ENCODE measurements around the gene DOCK10.

The DOCK10 gene

DNA sequence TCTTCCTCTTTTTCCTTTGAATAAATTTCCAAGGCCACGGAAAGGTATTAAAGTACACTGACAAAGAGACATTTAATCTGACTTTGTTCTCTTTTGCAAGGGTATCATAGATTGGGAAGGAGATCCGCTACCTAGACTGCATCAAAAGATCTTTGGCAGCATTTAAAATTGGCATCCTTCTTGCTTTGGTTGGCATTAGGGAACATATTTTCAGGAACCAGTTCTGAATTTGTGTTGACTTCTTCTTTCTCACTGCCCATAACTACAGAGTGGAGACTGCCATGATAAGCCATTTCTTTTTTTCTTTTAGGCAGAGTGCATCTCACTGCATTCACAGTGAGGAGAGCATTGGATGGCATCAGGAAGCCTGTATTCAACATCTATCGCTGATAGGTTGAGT, 83.4 kb downstream of the DOCK10 start:
- no peak overlapping the region for H3K4me3 ChIP-seq (ENCODE audit: low read depth, low read length)
- no peak for DNase-seq (ENCODE audit: low read depth)
- TF ChIP-seq, protein P1, sequence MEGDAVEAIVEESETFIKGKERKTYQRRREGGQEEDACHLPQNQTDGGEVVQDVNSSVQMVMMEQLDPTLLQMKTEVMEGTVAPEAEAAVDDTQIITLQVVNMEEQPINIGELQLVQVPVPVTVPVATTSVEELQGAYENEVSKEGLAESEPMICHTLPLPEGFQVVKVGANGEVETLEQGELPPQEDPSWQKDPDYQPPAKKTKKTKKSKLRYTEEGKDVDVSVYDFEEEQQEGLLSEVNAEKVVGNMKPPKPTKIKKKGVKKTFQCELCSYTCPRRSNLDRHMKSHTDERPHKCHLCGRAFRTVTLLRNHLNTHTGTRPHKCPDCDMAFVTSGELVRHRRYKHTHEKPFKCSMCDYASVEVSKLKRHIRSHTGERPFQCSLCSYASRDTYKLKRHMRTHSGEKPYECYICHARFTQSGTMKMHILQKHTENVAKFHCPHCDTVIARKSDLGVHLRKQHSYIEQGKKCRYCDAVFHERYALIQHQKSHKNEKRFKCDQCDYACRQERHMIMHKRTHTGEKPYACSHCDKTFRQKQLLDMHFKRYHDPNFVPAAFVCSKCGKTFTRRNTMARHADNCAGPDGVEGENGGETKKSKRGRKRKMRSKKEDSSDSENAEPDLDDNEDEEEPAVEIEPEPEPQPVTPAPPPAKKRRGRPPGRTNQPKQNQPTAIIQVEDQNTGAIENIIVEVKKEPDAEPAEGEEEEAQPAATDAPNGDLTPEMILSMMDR (IDR thresholded peaks at IDR 0.05; ENCODE audit: control insufficient read depth, extremely low read depth, insufficient read depth) = no peak

DNA sequence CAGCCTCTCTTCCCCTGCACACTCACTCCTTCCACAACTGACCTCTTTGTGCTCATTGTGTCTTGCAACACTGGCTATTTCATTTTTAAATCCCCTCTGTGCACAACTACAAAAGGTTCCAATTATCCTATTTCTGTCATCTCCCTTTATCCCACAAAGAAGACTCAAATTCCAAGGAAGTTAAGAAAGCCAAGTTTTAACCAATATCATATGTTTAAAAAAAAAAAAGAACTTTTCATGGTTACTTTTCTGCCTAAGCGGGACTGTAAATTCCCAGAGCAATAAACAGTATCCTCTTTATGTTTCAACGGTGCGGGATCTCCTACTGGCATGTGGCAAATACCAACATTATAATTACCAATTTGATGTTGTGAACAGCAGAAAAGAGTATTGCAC, 83.8 kb downstream of the DOCK10 start:
- no peak overlapping the region for H3K4me3 ChIP-seq (ENCODE audit: low read depth, low read length)
- no peak for DNase-seq (ENCODE audit: low read depth)
- TF ChIP-seq, protein P1 (IDR thresholded peaks at IDR 0.05; ENCODE audit: control insufficient read depth, extremely low read depth, insufficient read depth) = no peak

DNA sequence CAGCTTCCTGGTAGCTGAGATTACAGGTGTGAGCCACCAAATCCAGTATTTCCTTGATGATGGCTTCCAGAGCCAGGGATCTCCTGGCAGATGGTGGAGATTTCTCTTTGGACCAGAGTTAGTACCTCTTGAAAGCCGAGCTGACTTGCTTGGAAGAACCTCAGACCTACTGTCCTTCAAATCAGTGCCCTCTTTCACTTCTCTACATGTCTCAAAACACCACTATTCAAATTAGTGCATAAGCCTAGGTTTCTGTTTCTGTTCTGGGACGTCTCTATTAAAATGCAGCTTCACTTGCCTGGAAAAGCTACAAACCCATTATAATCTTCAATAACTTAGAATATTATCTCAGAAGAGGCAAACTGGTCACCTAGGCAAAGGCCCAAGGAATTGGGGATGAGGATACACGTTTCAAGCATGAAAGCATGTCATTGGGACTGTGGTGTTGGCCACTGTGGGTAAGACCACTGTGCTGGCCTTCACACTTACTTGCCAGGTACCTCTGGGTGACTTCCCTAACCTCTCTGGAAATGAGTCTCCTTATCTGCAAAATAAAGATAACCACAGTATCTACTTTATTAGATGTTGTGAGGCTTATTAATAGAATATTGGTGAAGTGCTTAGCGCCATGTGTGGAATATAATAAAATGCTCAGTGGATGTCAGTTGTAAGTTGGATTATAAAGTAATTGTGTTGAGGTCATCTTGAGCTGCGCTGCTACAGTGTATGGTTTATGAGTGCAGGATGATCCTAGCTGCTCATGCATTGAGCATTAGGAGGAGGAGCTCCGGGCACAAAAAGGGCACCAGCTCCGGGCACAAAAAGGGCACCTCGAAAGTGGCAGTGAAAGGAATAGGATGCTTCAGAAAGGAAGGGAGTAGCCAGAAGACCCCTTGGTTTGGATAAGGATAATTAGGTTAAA, 84.5 kb downstream of the DOCK10 start:
- no peak overlapping the region for H3K4me3 ChIP-seq (ENCODE audit: low read depth, low read length)
- DNase-seq (ENCODE audit: low read depth) = no peak
- TF ChIP-seq, protein P1 (IDR thresholded peaks at IDR 0.05; ENCODE audit: control insufficient read depth, extremely low read depth, insufficient read depth) = no peak

DNA sequence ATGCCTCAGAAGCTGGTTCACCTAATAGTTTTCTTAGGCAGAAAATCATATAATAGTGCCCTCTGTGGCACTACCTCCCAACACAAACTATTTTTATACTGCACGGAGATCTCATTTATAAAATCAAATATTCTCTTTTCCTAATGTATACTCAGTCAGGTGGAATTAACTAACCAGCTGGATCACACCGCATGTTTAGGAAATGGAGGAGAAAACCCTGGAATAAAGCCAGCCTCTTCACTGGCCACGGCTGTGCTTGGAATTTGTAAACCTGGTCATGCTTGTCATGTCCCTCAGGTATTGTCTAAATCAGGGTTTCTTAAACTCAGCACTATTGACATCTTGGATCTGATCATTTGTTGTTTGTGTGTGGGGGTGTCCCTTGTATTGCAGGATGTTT, 85.6 kb downstream of the DOCK10 start:
- no peak for DNase-seq (ENCODE audit: low read depth)
- H3K4me3 ChIP-seq (ENCODE audit: low read depth, low read length) = no peak overlapping the region
- TF ChIP-seq, protein P1 (IDR thresholded peaks at IDR 0.05; ENCODE audit: control insufficient read depth, extremely low read depth, insufficient read depth) = no peak

DNA sequence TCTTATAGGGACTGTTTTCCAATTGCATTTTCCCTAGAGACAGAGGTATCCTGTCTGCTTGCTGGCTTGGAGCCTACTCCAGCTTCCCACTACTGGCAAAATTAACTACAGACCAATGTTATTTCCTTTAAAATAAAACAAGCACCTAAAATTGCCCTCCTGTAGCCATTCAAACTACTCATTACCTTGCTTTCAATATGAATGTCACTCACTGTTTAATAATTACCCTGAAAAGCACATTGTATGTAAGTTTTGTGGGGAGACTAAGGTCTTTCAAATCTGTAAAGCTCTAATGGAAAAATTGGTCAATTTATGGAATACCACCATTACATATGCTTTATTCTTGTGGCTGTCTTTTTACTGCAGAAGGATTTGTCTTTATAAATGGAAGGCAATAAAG, 87.3 kb downstream of the DOCK10 start:
- TF ChIP-seq, protein P1 (IDR thresholded peaks at IDR 0.05; ENCODE audit: control insufficient read depth, extremely low read depth, insufficient read depth) = no peak
- DNase-seq (ENCODE audit: low read depth) = no peak
- no peak overlapping the region for H3K4me3 ChIP-seq (ENCODE audit: low read depth, low read length)

DNA sequence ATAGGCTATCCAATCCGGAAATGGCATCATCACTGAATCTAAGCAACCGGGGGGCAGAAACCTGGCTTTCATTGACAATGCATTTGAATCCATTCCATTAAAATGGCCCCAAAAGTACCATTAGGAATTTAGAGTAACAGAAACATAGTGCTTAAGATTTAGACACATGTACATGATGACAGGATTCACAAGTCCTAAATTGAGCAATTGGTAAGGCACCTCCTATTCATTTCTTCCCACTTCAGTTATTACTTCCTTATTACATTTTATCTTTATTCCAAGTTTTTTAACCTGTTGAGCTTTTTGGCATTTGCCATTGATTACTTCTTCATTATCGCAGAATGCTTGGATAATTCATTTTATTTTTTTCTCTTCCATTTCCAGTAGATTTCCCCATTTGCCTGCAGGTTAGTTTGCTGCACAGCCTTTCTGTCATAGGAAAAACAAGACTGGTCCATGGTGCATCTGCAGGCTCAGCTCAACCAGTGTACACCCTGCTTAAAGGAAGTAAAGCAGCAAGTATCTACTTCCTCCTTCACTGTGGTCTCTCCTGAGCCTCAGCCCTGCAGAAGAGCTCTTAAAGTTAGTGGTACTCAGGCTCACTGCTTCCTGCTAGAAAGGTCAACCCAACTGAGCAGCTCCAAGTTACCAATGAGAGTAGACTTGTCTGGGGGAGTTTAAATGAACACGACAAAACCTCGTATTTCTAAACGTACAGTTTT, 89.2 kb downstream of the DOCK10 start:
- no peak overlapping the region for H3K4me3 ChIP-seq (ENCODE audit: low read depth, low read length)
- no peak for DNase-seq (ENCODE audit: low read depth)
- TF ChIP-seq, protein P1 (IDR thresholded peaks at IDR 0.05; ENCODE audit: control insufficient read depth, extremely low read depth, insufficient read depth) = no peak
